Measurements from ENCODE around the gene C2orf49.

The C2orf49 gene

GRCh38 chr2:105337122-105338019, at the start of gene C2orf49:
C2orf49 (plus strand) TSS chr2:105337540; CDS start chr2:105337588, 48 bp downstream.
- peak; percentile 86 for DNase-seq (ENCODE audit: low spot score)

GRCh38 chr2:105287692-105288091, 49.6 kb upstream of the C2orf49 start:
- DNase-seq (ENCODE audit: low spot score) = peak; percentile 36

- no peak for DNase-seq (ENCODE audit: low spot score)
Observed at GRCh38 chr2:105288133-105288532, 49.2 kb upstream of the C2orf49 start.

GRCh38 chr2:105290981-105291660, 46.2 kb upstream of the C2orf49 start:
- DNase-seq (ENCODE audit: low spot score) = no peak

- DNase-seq (ENCODE audit: low spot score) = no peak
Observed at GRCh38 chr2:105291981-105292380, 45.4 kb upstream of the C2orf49 start.

- no peak for DNase-seq (ENCODE audit: low spot score)
Observed at GRCh38 chr2:105294046-105294445, 43.3 kb upstream of the C2orf49 start.

- peak; percentile 68 for DNase-seq (ENCODE audit: low spot score)
Observed at GRCh38 chr2:105294844-105295481, 42.4 kb upstream of the C2orf49 start.

- DNase-seq (ENCODE audit: low spot score) = no peak
Observed at GRCh38 chr2:105296017-105296611, 41.2 kb upstream of the C2orf49 start.

GRCh38 chr2:105297216-105297615, 40.1 kb upstream of the C2orf49 start:
- DNase-seq (ENCODE audit: low spot score) = no peak

GRCh38 chr2:105298017-105298416, 39.3 kb upstream of the C2orf49 start:
- DNase-seq (ENCODE audit: low spot score) = no peak

- no peak for DNase-seq (ENCODE audit: low spot score)
Observed at GRCh38 chr2:105299290-105299689, 38.0 kb upstream of the C2orf49 start.

- DNase-seq (ENCODE audit: low spot score) = no peak
Observed at GRCh38 chr2:105301646-105302045, 35.7 kb upstream of the C2orf49 start.

- no peak for DNase-seq (ENCODE audit: low spot score)
Observed at GRCh38 chr2:105307146-105307545, 30.2 kb upstream of the C2orf49 start.

GRCh38 chr2:105307550-105307949, 29.8 kb upstream of the C2orf49 start:
- no peak for DNase-seq (ENCODE audit: low spot score)

GRCh38 chr2:105307962-105308361, 29.4 kb upstream of the C2orf49 start:
- DNase-seq (ENCODE audit: low spot score) = no peak

- no peak for DNase-seq (ENCODE audit: low spot score)
Observed at GRCh38 chr2:105308382-105309146, 28.8 kb upstream of the C2orf49 start.

- no peak for DNase-seq (ENCODE audit: low spot score)
Observed at GRCh38 chr2:105309147-105309545, 28.2 kb upstream of the C2orf49 start.

GRCh38 chr2:105313877-105314276, 23.5 kb upstream of the C2orf49 start:
- DNase-seq (ENCODE audit: low spot score) = no peak

GRCh38 chr2:105315314-105315713, 22.0 kb upstream of the C2orf49 start:
- DNase-seq (ENCODE audit: low spot score) = no peak

GRCh38 chr2:105317937-105318336, 19.4 kb upstream of the C2orf49 start:
- DNase-seq (ENCODE audit: low spot score) = no peak

- no peak for DNase-seq (ENCODE audit: low spot score)
Observed at GRCh38 chr2:105320651-105321215, 16.6 kb upstream of the C2orf49 start.
